HG02588 (cell line): ENCODE data around the gene P2RY2.
"Not testable (repeated sequence)": the region's sequence is repeated elsewhere in the genome, so short reads cannot be mapped to it uniquely, and the experiment has no call there.

ENCODE experiments used
- ATAC-seq: cut with Tn5 transposase; IDR thresholded peaks from one replicate; pipeline ENCODE4 v1.9.1; 2021; ENCODE audit warnings: mild to moderate bottlenecking, moderate library complexity; ENCODE audit not compliant: unreplicated experiment

The P2RY2 gene

DNA sequence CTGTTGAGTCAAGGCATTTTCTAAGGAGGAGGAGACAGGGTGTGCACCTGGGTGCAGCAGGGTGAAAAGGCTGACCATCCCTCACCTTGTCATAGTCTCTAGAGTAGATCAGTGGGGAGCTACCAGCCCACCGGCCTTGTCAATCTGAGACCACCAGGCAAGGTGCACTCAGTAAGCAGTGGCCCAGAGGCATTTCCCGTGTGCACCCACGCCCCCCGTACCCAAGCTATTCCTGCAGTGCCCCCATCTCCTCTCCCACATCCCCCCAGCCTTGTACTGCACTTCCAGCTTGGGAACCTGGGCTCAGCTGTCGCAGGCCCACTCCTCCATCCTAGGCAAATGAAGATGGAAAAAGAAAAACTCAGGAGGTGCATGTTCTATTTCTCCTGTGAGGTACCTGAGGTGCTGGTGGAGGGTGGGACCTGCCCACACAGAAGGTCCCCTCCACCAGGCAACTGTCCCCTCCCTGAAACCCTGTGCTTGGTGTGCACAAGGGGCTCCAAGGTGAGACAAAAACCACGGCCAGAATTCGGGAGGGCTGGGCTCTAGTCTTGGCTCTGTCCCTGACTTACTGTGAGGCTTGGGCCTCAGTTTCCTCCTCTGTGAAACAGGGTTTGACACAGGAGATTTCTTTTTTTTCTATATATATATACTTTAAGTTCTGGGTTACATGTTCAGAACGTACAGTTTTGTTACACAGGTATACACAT is 8.4 kb downstream of the P2RY2 start:
- no peak for ATAC-seq

DNA sequence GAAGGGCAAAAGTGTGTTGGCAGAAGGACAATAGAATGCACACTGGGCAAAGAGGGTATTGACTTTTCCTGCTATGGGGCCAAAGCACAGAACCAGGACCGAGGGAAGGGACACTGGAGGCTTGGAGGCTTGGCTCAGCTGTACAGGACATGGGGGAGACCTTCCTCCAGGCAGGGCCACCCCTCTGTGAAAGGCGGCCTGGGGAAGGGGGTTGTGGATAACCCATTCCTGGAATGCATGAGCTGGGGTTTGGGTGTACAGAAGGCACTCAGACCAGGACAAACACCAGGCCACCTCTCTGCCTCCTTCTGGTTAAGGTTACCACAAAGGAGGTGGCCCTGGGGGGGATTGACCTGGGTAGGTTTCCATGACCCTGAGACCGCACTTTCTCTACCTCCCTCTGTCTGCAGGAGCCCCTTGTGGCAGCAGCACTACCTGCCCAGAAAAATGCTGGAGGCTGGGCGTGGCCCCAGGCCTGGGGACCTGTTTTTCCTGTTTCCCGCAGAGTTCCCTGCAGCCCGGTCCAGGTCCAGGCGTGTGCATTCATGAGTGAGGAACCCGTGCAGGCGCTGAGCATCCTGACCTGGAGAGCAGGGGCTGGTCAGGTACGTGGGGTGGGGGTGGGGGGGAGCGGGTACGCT is 9.6 kb downstream of the P2RY2 start:
- ATAC-seq: no peak

DNA sequence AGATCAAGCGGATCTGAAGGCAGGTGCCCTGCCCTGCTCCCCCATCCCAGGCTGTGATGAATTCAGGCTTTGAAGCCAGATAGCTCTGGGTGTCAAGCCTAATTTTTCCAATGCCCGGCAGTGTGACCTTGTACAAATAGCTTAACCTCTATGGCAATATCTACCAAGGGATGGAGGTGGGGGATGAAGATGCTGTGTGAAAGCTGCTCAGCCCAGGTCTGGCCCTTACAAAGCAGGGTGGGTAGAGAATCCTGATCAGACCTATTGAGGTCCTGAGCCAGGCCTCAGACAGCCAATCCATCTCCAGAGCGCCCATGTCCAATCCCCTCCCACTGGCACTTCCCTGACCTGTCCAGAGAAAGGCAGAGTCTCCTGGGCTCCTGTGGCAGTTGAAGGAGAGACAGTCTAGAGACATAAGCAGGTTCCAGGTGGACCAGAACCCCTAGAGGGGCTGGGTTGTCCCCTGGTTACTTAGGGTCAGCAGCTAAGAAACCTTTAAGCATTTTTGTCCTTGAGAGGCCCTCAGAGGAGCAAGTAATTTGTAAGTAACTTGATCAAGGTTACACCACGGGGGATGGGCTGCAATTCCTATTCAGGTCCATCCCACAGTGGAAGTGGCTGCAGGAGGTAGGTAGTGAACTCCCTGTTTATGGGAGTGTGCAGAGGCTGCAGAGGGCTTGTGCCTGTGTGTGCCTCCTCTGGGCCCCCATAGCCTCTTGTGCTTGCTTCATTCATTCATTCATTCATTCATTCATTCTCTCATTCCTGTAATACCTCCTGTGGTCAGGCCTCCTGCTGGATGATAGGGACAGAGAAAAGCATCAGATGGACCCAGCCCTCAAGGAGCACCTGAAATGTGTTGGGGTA is 10.4 kb downstream of the P2RY2 start:
- ATAC-seq: no peak

DNA sequence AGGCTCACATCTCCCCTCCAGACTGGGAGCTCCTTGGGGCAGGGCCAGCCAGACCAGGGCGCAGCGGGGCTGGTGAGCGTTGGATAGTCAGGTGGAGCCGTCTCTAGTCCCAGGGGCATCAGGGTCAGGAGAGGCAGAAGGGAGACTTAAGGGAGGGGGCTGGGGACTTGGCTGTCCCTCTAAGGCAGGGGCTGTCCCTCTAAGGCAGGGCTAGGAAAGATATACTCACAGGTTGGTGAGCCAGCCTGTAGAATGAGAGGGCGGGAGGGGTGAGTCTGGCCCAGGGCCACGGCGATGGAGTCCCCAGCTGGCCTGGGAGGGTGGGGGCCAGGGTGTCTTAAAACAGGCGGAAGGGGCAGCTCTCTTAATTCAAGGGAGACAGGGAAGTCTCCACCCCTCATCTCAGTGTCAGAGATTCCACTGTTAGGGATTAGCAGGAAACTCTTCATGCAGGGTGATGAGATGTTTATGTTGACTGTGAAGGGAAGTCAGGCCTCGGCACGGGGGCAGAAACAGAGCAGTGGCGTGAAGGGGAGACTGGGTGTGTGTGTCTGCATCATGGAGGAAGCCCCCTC is 11.3 kb downstream of the P2RY2 start:
- ATAC-seq: no peak

GRCh38 chr11:73229896-73230875 is 12.1 kb downstream of the P2RY2 start:
- ATAC-seq: no peak

DNA sequence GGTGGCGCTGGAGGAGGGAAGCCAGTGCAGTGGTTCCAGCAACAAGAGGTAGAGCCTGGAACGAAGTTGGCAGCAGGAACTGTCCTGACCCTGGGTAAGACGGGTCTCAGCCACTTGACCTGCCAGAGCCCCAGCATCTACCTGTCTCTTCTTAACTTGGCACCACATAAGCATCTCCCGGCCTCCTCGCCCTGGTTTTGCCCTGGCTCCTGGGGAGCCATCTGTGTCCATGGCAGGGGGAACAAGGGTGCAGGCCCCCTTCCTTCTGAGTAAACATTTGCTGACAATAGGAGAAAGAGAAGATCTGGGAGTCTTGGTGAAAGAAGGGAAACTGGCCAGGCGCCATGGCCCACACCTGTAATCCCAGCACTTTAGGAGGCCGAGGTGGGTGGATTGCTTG is 12.8 kb downstream of the P2RY2 start:
- ATAC-seq: no peak

GRCh38 chr11:73232487-73232886 is 14.4 kb downstream of the P2RY2 start:
- ATAC-seq: not testable (repeated sequence)

DNA sequence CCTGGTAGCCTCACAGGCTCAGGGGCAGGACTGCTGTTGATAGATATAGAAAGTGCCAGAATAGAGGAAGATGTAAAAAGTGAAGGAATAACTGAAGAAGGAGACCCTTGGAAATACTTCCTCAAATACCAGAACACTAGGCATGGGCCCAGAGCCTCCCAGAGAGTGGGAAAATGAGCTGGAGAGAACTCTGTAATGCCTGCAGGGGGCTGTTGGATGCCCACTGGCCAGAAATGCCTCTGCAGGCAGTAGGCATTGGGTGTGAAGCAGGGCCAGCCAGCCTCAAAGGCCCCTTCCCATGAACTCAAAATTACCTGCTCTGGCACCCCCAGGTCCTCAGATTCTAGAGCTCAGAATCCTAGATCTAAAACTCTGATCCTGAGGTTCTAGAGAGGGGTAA is 15.1 kb downstream of the P2RY2 start:
- ATAC-seq: no peak

- ATAC-seq: no peak
Observed at GRCh38 chr11:73233692-73234470, 15.8 kb downstream of the P2RY2 start.

DNA sequence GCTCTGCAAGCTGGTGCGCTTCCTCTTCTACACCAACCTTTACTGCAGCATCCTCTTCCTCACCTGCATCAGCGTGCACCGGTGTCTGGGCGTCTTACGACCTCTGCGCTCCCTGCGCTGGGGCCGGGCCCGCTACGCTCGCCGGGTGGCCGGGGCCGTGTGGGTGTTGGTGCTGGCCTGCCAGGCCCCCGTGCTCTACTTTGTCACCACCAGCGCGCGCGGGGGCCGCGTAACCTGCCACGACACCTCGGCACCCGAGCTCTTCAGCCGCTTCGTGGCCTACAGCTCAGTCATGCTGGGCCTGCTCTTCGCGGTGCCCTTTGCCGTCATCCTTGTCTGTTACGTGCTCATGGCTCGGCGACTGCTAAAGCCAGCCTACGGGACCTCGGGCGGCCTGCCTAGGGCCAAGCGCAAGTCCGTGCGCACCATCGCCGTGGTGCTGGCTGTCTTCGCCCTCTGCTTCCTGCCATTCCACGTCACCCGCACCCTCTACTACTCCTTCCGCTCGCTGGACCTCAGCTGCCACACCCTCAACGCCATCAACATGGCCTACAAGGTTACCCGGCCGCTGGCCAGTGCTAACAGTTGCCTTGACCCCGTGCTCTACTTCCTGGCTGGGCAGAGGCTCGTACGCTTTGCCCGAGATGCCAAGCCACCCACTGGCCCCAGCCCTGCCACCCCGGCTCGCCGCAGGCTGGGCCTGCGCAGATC is 16.5 kb downstream of the P2RY2 start:
- no peak for ATAC-seq

- no peak for ATAC-seq
Observed at GRCh38 chr11:73235236-73235786, 17.2 kb downstream of the P2RY2 start.

DNA sequence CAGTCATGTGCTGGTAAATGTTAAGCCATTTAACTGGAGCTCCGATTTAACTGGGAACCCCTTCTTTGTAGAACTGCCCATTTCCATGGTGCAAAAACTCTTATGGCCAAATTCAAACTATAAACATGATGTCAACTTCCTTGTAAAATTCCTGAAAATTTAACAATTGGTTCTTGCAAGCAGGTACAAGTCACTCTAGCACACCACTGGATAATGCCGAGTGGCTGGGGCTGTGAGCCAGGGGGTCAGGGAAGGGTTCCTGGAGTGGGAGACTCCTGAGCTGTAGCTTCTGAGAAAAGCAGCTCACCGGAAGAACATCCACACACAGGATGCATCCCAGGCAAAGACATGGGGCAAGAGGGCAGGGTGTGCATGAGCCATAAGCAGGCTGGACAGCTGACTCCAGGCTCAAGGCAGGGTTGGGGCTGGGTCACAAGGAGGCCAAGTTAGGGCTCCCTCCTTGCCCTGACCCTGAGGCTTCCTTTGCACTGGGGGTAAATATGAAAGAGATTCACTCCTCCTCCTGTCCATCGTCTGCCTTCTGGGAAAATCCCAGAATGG is 18.2 kb downstream of the P2RY2 start:
- ATAC-seq: no peak

- no peak for ATAC-seq
Observed at GRCh38 chr11:73236854-73237253, 18.8 kb downstream of the P2RY2 start.

DNA sequence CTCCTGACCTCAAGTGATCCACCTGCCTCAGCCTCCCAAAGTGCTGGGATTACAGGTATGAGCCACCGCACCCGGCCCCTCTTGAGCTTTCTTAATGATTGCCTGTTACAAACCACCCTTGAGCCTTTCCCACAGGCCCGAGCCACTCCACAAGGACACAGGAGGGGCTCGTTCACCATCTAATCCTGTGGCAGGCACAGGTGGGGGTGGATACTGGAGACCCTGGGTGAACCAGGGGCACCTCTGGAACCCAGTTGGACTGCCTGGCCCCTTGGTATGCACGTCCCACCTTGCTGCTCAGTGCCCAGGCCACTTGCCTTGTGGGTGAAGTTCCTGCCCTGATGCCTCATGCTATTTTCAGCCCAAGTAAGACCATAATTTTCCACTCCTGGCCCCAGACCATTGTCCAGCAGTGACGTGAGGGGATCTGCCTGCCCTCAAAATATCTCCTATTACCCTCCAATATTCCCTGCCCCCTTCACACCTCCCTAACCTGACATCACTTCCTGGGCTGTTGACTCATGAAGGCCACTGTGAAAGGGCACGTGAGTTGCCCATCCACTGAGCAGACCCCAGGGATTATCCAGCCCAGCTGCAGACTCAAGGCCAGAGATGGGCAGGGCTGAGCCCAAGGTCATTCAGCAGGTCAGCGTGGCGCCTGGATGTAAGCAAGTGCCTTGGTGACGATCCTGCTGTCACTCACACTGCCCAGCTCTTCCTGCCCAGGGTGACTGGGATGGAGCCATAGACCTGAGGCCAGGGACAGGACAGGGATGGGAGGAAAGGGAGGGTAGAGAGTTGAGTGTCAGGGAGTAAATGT is 19.6 kb downstream of the P2RY2 start:
- no peak for ATAC-seq

DNA sequence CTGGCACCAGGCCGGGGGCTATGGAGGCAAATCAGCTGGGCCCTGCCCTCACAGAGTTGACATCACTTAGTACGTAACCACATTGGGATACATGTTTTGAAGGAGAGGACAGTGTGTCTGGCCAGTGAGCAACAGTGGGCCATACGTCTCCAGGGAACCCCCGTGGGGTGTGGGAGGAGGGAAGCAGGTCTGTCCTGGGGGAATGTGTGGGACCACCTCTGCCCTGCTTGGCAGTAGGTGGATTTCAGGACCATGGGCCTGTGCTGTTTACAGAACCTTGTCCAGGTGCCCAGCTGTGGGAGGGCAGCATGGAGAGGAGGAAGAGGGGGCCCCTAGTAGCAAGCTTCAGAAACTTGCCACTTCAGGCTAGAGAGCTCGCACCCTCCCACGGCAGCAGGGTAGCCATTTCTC is 21.0 kb downstream of the P2RY2 start:
- ATAC-seq: no peak

GRCh38 chr11:73239571-73240189 is 21.6 kb downstream of the P2RY2 start:
- ATAC-seq: no peak

- ATAC-seq: no peak
Observed at GRCh38 chr11:73240190-73240781, 22.2 kb downstream of the P2RY2 start.
